Pancreas (tissue), 10 donors: ENCODE results near the gene ASTN1. TPM values are rescaled to one million over a fixed set of nuclear protein-coding genes. Genes with fewer than 3 reads are reported as not detected.

Experiments used
- ATAC-seq, 4 donors: fragments of 200-7000 bp; cut with Tn5 transposase; one replicate each; pipeline versions ENCODE4 v1.8.0 to v1.9.1; 2020; ENCODE audit warnings: mild to moderate bottlenecking in 4 of 4, moderate library complexity in 4 of 4
- DNase-seq, 6 donors: peaks; one replicate each; pipeline ENCODE4 v3.0.0-alpha.2; 2020
- FAIRE-seq: peaks from 2 replicates; lab custom pipeline; 2012; peaks lifted over from hg19 to GRCh38; lab: Jason Lieb, UNC
- H3K27ac ChIP-seq, 4 donors: fragments of 200-600 bp; sonication (generic); 1 replicate in 3 of 4; 2 replicates in 1 of 4; pipeline versions ENCODE4 v1.5.0 to v1.8.0; 2020
- H3K27me3 ChIP-seq, 4 donors: fragments of 200-600 bp; one replicate each; pipeline ENCODE4 v1.8.0; 2021
- H3K36me3 ChIP-seq, 3 donors: fragments of 200-600 bp; sonication (generic) in 1 of 3; one replicate each; pipeline versions ENCODE4 v1.5.0 to v1.8.0; 2020 to 2021
- H3K4me1 ChIP-seq, 3 donors: fragments of 200-600 bp; one replicate each; pipeline ENCODE4 v1.8.0; 2021
- H3K4me3 ChIP-seq, 4 donors: fragments of 200-600 bp; sonication (generic) in 2 of 4; one replicate each; pipeline versions ENCODE4 v1.5.0 to v1.8.0; 2020 to 2021
- H3K9me3 ChIP-seq, 4 donors: fragments of 200-600 bp; one replicate each; pipeline ENCODE4 v1.8.0; 2021
- CTCF ChIP-seq, 4 donors: fragments of 200-600 bp; sonication (generic) in 3 of 4; IDR thresholded peaks; one replicate each; pipeline versions ENCODE4 v1.5.0 to v1.8.0; 2021; ENCODE audit warnings: antibody characterized with exemption in 4 of 4
- WGBS, 2 donors: extraction: QIAGEN DNeasy Blood & Tissue Kit; methylation state at CpG; one replicate each; pipeline ENCODE4 v1.1.7; 2013; 5-methylcytosine and 5-hydroxymethylcytosine counted together
- intact Hi-C, 3 donors: fragments of 100-400 bp; cut with DNase I; formaldehyde crosslinking; loops; one replicate each; pipeline versions ENCODE4 v1.11.1 to v1.14.2; 2022
- polyA plus RNA-seq, 2 donors: library from polyadenylated mRNA; stranded (reverse); fragments of 200-250 nt; gene quantifications; one replicate each; pipeline ENCODE4 v1.2.3, GENCODE V29; 2013
- total RNA-seq, 6 donors: library from RNA; stranded (reverse); fragmentation: NEBNext Ultra II Directional in 4 of 6; extraction: Animal tissue kit (Norgen Biotek cat#: 25700) in 4 of 6; gene quantifications; one replicate each; pipeline versions ENCODE4 v1.2.1 to v1.2.4, GENCODE V29; 2021 to 2023
- donor health status: healthy with polysubstance abuse.
- donor health status: DM: no; HTN: no; CAD: no; lungs with moderate emphysema.
- donor health status: DM: no; HTN: no; CAD: no.
- donor health status: control.
- donor health status: control.
- donor health status: Bipolar disorder and iron deficiency.
- donor health status: DM: yes; HTN: yes; CAD: no.
- donor health status: DM: no; HTN: no; CAD: no.
- donor health status: DM: no; HTN: no; CAD: no.
- donor health status: DM: yes; HTN: yes; CAD: no.

ASTN1 gene
- total and polyA plus RNA-seq, 8 donors = 0.11 to 0.77 (median 0.32) TPM

- Histone ChIP-seq H3K9me3 (no peaks in the 10 kb centered on the region), H3K36me3 (no peaks in the 10 kb centered on the region), H3K4me1 (no peaks in the 10 kb centered on the region), H3K27ac (no peak overlapping the region), H3K27me3 (no peaks in the 10 kb centered on the region), H3K4me3 (no peak overlapping the region)
- intact Hi-C loops = no loop called here
- no peak for TF ChIP-seq CTCF (IDR thresholded peaks at IDR 0.05)
- ATAC-seq (no peak), DNase-seq (no peak), FAIRE-seq (no peak)
- 90 to 96% methylated on average over 1 of the region's 1 CpG for WGBS, 2 donors
Observed at GRCh38 chr1:176938375-176938774, 226.1 kb downstream of the ASTN1 start.

DNA sequence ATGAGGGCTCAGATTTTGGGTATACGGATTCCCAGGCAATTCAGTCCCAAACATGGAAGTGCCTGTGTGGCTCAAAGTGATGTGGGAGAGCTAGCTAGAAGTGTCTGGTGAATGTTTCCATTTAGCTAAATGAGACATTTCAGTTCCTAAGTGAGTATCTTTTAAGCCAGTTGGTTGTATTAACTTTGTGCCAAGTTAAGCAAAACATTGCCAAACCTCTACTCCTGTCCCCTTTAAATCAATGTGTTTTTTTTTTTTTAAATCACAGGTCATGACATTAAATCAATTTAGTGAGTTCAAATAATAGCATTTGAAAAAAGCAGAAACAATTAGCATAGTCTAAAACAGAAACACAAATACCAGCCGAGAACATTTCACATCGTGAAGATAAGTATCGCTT, 230.1 kb downstream of the ASTN1 start:
- no peak overlapping the region for H3K27ac ChIP-seq
- H3K9me3 ChIP-seq = no peaks in the 10 kb centered on the region
- no peak overlapping the region for H3K4me3 ChIP-seq
- 41 to 43% methylated on average over 4 of the region's 4 CpGs for WGBS, 2 donors
- TF ChIP-seq CTCF (IDR thresholded peaks at IDR 0.05) = no peak
- ATAC-seq (peak in 1 of 4 donors; percentile 45), DNase-seq (no peak), FAIRE-seq (no peak)
- no peaks in the 10 kb centered on the region for H3K27me3 ChIP-seq
- H3K4me1 ChIP-seq = peaks cover 4 to 12% (median 9%) of the 10 kb centered on the region in 3 donors
- intact Hi-C loops = no loop called here
- no peaks in the 10 kb centered on the region for H3K36me3 ChIP-seq

GRCh38 chr1:176932114-176933104, 232.1 kb downstream of the ASTN1 start:
- DNase-seq = peak in 2 of 6 donors; percentile 6 to 12
- 36 to 40% methylated on average over 7 of the region's 7 CpGs for WGBS, 2 donors
- intact Hi-C loops = no loop called here

GRCh38 chr1:176931526-176931925, 233.0 kb downstream of the ASTN1 start:
- Histone ChIP-seq H3K4me1 (peaks cover 4 to 12% (median 9%) of the 10 kb centered on the region in 3 donors), H3K4me3 (no peak overlapping the region), H3K27ac (no peak overlapping the region), H3K9me3 (no peaks in the 10 kb centered on the region), H3K36me3 (no peaks in the 10 kb centered on the region), H3K27me3 (no peaks in the 10 kb centered on the region)
- FAIRE-seq (no peak), ATAC-seq (no peak), DNase-seq (no peak)
- 89 to 97% methylated on average over 1 of the region's 1 CpG for WGBS, 2 donors
- intact Hi-C loops = no loop called here
- TF ChIP-seq CTCF (IDR thresholded peaks at IDR 0.05) = no peak

More at GRCh38 chr1:176932114-176933104, 232.1 kb downstream of the ASTN1 start:
- FAIRE-seq (no peak), ATAC-seq (peak; percentile 45 to 81 (median 58))
- peaks cover 4 to 12% (median 9%) of the 10 kb centered on the region in 3 donors for H3K4me1 ChIP-seq
- no peaks in the 10 kb centered on the region for H3K27me3 ChIP-seq
- H3K9me3 ChIP-seq = no peaks in the 10 kb centered on the region
- TF ChIP-seq CTCF (IDR thresholded peaks at IDR 0.05) = no peak
- H3K4me3 ChIP-seq = no peak overlapping the region
- no peaks in the 10 kb centered on the region for H3K36me3 ChIP-seq
- H3K27ac ChIP-seq = no peak overlapping the region
